Upper lobe of left lung (tissue), 6 donors: Measurements from ENCODE around the gene DDA1. TPM values are rescaled to one million over a fixed set of nuclear protein-coding genes. Genes with fewer than 3 reads are reported as not detected.
"Not testable (repeated sequence)": the region's sequence is repeated elsewhere in the genome, so short reads cannot be mapped to it uniquely, and the experiment has no call there.

Experiments
- ATAC-seq, 2 donors: fragments of 200-7000 bp; cut with Tn5 transposase; one replicate each; pipeline ENCODE4 v1.9.1; 2022; ENCODE audit warnings: mild to moderate bottlenecking in 2 of 2, moderate library complexity in 2 of 2; ENCODE audit not compliant: low FRiP score in 2 of 2
- DNase-seq, 2 donors: peaks; one replicate each; pipeline ENCODE4 v3.0.0-alpha.2; 2019 to 2020
- H3K27ac ChIP-seq, 4 donors: fragments of 200-600 bp; sonication (generic); one replicate each; pipeline ENCODE4 v1.5.1; 2016 to 2019
- H3K27me3 ChIP-seq, 4 donors: fragments of 200-600 bp; sonication (generic); one replicate each; pipeline ENCODE4 v1.5.1; 2017 to 2019
- H3K36me3 ChIP-seq, 4 donors: fragments of 200-600 bp; sonication (generic); one replicate each; pipeline ENCODE4 v1.5.1; 2016 to 2019
- H3K4me1 ChIP-seq, 4 donors: fragments of 200-600 bp; sonication (generic); one replicate each; pipeline ENCODE4 v1.5.1; 2018 to 2019
- H3K4me3 ChIP-seq, 4 donors: fragments of 200-600 bp; sonication (generic); one replicate each; pipeline ENCODE4 v1.5.1; 2017 to 2019; ENCODE audit warnings: mild to moderate bottlenecking in 2 of 4, moderate library complexity in 1 of 4
- H3K9me3 ChIP-seq, 4 donors: fragments of 200-600 bp; sonication (generic); one replicate each; pipeline ENCODE4 v1.5.1; 2018 to 2019
- EP300 ChIP-seq, 4 donors: sonication (generic); formaldehyde crosslinking; IDR thresholded peaks; one replicate each; pipeline ENCODE4 v1.5.1; 2017; ENCODE audit warnings: antibody characterized with exemption in 4 of 4, control low read depth in 2 of 4
- POLR2A ChIP-seq, 4 donors: fragments of 450-650 bp; IDR thresholded peaks; one replicate each; pipeline ENCODE4 v1.5.1; 2016 to 2017; ENCODE audit warnings: antibody characterized with exemption in 4 of 4, mild to moderate bottlenecking in 2 of 4
- POLR2AphosphoS5 ChIP-seq, 2 donors: sonication (generic); formaldehyde crosslinking; IDR thresholded peaks; one replicate each; pipeline ENCODE4 v1.5.1; 2017; ENCODE audit warnings: antibody characterized with exemption in 2 of 2
- WGBS, 2 donors: methylation state at CpG; one replicate each; pipeline ENCODE4 v1.1.5; 2017 to 2018; 5-methylcytosine and 5-hydroxymethylcytosine counted together
- total RNA-seq, 6 donors: library from RNA; depleted of rRNA in 4 of 6; stranded (reverse); fragments of >200 nt in 4 of 6; gene quantifications; one replicate each; pipeline versions ENCODE4 v1.1.0 to v1.2.1, GENCODE V29; 2016 to 2021
- TF ChIP-seq, protein P1 (sequence below), 6 experiments: fragments of 450-650 bp in 4 of 6; fragments of 200-600 bp in 2 of 6; sonication (generic) in 2 of 6; IDR thresholded peaks; one replicate each; pipeline ENCODE4 v1.5.1; 2016 to 2019; ENCODE audit warnings: antibody characterized with exemption in 6 of 6
- donor health status: DM: no; HTN: no; CAD: no; lungs with moderate emphysema.
- donor health status: DM: no; HTN: yes; CAD: no; lungs with severe emphysema.

DDA1 gene
- total RNA-seq, 6 donors from 2014 or later, result 11.5 to 42.8 (median 28.4) TPM

DNA sequence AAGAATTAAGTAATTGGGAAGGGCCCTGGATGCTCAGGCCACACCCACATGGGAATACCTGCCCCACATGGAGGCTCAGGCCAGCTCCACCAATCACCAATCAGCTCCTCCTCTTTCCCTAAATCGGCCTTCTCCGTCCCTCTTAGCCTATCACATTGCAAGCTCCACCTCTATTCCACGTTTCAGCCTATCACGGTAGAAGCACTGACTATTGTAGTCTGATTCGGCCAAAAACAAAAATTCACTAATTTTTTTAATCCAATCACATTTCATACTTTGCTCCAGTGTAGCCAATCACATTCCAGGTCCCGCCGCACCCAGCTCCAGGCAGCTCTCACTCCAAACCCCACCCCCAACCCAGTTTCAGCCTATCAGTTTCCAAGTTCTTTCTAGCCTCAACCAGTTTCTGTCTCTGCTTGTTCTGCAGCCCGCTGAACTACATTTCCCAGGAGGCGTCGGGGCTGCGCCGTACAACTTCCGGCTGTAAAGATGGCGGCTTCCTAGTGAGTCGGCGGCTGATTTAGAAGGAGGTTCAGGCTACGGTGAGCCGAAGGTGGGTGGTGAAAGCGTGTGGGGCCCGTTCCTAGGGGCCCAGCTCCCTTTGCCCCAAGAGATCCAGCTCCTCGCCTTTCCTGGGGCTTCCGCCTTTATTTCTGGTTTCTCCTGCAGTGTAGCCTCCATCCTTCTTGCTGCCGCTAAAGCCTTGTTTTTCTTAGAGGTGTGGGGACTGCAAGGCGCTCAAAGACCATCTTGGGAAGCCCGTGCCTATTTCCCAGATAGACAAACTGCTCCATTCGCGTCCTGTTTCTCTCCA lies 42.2 kb upstream of the DDA1 start, which contains the start of gene BABAM1:
TSS of gene BABAM1 (plus strand) at position 469 of the 814 bp plus-strand sequence. CDS start 1,364 bp downstream, outside the sequence.
- peak; percentile 98 for ATAC-seq
- peaks cover 6 to 30% (median 16%) of the 10 kb centered on the region in 4 donors for H3K4me1 ChIP-seq
- H3K36me3 ChIP-seq, result peaks cover 6 to 34% (median 26%) of the 10 kb centered on the region in 4 donors
- H3K9me3 ChIP-seq, result no peaks in the 10 kb centered on the region
- DNase-seq, result peak; percentile 90 to 98
- H3K27ac ChIP-seq, result peak within 1 kb of the TSS; percentile 63 to 86 (median 74)
- TF ChIP-seq POLR2AphosphoS5 (IDR thresholded peaks at IDR 0.05) (peak; percentile 49 to 79), POLR2A (IDR thresholded peaks at IDR 0.05) (peak in 2 of 4 donors; percentile 31 to 51)
- TF ChIP-seq, protein P1, sequence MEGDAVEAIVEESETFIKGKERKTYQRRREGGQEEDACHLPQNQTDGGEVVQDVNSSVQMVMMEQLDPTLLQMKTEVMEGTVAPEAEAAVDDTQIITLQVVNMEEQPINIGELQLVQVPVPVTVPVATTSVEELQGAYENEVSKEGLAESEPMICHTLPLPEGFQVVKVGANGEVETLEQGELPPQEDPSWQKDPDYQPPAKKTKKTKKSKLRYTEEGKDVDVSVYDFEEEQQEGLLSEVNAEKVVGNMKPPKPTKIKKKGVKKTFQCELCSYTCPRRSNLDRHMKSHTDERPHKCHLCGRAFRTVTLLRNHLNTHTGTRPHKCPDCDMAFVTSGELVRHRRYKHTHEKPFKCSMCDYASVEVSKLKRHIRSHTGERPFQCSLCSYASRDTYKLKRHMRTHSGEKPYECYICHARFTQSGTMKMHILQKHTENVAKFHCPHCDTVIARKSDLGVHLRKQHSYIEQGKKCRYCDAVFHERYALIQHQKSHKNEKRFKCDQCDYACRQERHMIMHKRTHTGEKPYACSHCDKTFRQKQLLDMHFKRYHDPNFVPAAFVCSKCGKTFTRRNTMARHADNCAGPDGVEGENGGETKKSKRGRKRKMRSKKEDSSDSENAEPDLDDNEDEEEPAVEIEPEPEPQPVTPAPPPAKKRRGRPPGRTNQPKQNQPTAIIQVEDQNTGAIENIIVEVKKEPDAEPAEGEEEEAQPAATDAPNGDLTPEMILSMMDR (IDR thresholded peaks at IDR 0.05), result no peak
- WGBS, 2 donors, result 0 to 1% methylated on average over 27 of the region's 27 CpGs
- H3K4me3 ChIP-seq, result peak within 1 kb of the TSS; percentile 39 to 91 (median 66)
- H3K27me3 ChIP-seq, result no peaks in the 10 kb centered on the region

DNA sequence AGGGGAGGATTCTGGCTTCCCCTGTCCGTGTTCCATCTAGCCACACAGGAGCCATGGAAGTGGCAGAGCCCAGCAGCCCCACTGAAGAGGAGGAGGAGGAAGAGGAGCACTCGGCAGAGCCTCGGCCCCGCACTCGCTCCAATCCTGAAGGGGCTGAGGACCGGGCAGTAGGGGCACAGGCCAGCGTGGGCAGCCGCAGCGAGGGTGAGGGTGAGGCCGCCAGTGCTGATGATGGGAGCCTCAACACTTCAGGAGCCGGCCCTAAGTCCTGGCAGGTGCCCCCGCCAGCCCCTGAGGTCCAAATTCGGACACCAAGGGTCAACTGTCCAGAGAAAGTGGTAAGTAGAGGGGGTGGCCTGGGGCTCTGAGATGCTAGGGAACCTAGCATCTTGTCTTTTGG lies 40.6 kb upstream of the DDA1 start:
- H3K27me3 ChIP-seq, result no peaks in the 10 kb centered on the region
- ATAC-seq (no peak), DNase-seq (no peak)
- peaks cover 6 to 30% (median 16%) of the 10 kb centered on the region in 4 donors for H3K4me1 ChIP-seq
- 94 to 98% methylated on average over 6 to 13 of the region's 13 CpGs for WGBS, 2 donors
- H3K4me3 ChIP-seq, result no peak overlapping the region
- no peak overlapping the region for H3K27ac ChIP-seq
- H3K36me3 ChIP-seq, result peaks cover 6 to 49% (median 38%) of the 10 kb centered on the region in 4 donors
- no peaks in the 10 kb centered on the region for H3K9me3 ChIP-seq
- TF ChIP-seq, protein P1 (IDR thresholded peaks at IDR 0.05), result no peak
- TF ChIP-seq POLR2A (IDR thresholded peaks at IDR 0.05) (no peak), EP300 (IDR thresholded peaks at IDR 0.05) (no peak), POLR2AphosphoS5 (IDR thresholded peaks at IDR 0.05) (no peak)

DNA sequence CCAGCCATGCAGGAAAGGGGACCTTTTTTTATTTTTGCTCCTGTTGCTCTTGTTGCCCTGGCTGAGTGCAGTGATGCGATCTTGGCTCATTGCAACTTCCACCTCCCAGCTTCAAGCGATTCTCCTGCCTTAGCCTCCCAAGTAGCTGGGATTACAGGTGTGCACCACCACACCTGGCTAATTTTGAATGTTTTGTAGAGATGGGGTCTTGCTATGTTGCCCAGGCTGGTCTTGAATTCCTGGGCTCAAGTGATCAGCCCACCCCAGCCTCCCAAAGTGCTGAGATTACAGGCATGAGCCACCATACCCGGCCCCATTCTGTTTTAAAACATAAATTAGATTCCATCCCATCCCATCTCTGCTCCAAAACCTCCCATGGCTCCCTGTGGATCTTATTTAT lies 34.5 kb upstream of the DDA1 start:
- H3K9me3 ChIP-seq, ATAC-seq, H3K27me3 ChIP-seq, H3K27ac ChIP-seq, H3K4me1 ChIP-seq, DNase-seq, H3K4me3 ChIP-seq: not testable (repeated sequence)
- H3K36me3 ChIP-seq, result peaks cover 16 to 91% (median 72%) of the 10 kb centered on the region in 4 donors
- 98 to 100% methylated on average over 3 of the region's 3 CpGs for WGBS, 2 donors

DNA sequence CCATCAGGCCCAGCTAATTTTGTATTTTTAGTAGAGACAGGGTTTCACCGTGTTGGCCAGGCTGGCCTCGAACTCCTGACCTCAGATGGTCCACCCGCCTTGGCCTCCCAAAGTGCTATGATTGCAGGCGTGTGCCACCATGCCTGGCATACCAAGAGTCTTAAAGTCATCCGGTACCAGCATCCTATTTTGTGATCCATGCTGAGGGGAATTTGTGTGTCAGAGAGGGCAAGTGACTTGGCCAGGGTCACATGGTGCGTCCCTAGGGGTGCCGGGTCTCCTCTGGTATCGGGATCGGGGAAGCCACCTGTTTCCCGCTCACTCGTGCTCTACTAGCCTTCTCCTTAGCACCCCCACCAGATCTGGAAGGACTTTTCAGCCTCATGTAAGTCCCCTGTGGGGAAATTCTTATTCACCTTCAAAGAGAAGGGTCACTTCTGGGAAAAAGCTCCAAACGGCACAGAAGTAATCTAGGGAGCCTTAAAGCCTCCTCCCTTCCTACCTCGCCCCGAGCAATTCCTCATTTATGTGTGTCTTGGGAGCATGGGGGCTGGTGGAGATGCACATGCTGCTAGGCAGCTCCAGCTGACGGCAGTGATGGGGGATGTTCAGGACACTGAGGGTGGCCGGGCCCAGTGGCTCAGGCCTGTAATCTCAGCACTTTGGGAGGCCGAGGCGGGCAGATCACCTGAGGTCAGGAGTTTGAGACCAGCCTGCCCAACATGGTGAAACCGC lies 33.8 kb upstream of the DDA1 start:
- H3K27ac ChIP-seq, result no peak overlapping the region
- H3K36me3 ChIP-seq, result peaks cover 16 to 84% (median 67%) of the 10 kb centered on the region in 4 donors
- no peaks in the 10 kb centered on the region for H3K4me1 ChIP-seq
- TF ChIP-seq, protein P1 (IDR thresholded peaks at IDR 0.05), result no peak
- TF ChIP-seq POLR2AphosphoS5 (IDR thresholded peaks at IDR 0.05) (no peak), EP300 (IDR thresholded peaks at IDR 0.05) (no peak), POLR2A (IDR thresholded peaks at IDR 0.05) (no peak)
- ATAC-seq (no peak), DNase-seq (no peak)
- no peak overlapping the region for H3K4me3 ChIP-seq
- H3K27me3 ChIP-seq, result no peaks in the 10 kb centered on the region
- no peaks in the 10 kb centered on the region for H3K9me3 ChIP-seq
- WGBS, 2 donors, result 96 to 98% methylated on average over 17 of the region's 19 CpGs

DNA sequence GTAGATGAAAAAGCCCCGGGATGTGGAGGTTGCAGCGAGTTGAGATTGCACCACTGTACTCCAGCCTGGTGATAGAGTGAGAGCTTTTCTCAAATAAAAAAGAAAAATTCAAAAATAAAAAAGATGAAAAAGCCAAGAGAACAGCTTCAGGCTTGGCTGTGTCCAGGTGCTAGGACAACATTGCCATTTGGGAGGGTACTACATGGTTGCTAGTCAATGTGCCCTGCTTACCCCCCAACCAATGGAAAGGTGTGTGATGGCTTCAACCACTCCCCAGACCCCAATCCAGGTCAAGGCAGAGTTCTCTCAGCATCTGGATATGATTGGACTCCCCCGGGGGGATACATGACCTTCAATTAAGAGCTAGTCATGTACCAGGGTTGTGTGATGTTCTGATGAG lies 29.9 kb upstream of the DDA1 start:
- TF ChIP-seq, protein P1 (IDR thresholded peaks at IDR 0.05), result no peak
- TF ChIP-seq POLR2A (IDR thresholded peaks at IDR 0.05) (no peak), POLR2AphosphoS5 (IDR thresholded peaks at IDR 0.05) (no peak), EP300 (IDR thresholded peaks at IDR 0.05) (no peak)
- Histone ChIP-seq H3K9me3 (no peaks in the 10 kb centered on the region), H3K27ac (no peak overlapping the region), H3K27me3 (peaks cover 0 to 17% (median 5%) of the 10 kb centered on the region in 4 donors), H3K4me1 (peaks cover 15 to 19% (median 17%) of the 10 kb centered on the region in 4 donors), H3K36me3 (peaks cover 4 to 47% (median 37%) of the 10 kb centered on the region in 4 donors), H3K4me3 (no peak overlapping the region)
- DNase-seq (no peak), ATAC-seq (no peak)
- 79 to 90% methylated on average over 3 of the region's 3 CpGs for WGBS, 2 donors
